ENCODE results near the gene OGA.

Gene OGA

GRCh38 chr10:101780187-101780817, 37.9 kb downstream of the OGA start (continued):
- TF ChIP-seq TCF7L2 (IDR thresholded peaks at IDR 0.05; ENCODE audit: borderline replicate concordance, low read depth, low read length): no peak
- TF ChIP-seq KLF7 (tag by site-specific recombination; IDR thresholded peaks at IDR 0.05; ENCODE audit: borderline replicate concordance): no peak
- TF ChIP-seq ZBTB20 (tag by site-specific recombination; IDR thresholded peaks at IDR 0.05): 0 out of 2 replicates have a peak, but pooled peaks have one; percentile 24
- no peak for TF ChIP-seq ZNF664 (tag by site-specific recombination; IDR thresholded peaks at IDR 0.05)
- no peak for TF ChIP-seq GLI2 (tag by site-specific recombination; IDR thresholded peaks at IDR 0.05; ENCODE audit: borderline replicate concordance, low read depth)
- TF ChIP-seq, protein P1, sequence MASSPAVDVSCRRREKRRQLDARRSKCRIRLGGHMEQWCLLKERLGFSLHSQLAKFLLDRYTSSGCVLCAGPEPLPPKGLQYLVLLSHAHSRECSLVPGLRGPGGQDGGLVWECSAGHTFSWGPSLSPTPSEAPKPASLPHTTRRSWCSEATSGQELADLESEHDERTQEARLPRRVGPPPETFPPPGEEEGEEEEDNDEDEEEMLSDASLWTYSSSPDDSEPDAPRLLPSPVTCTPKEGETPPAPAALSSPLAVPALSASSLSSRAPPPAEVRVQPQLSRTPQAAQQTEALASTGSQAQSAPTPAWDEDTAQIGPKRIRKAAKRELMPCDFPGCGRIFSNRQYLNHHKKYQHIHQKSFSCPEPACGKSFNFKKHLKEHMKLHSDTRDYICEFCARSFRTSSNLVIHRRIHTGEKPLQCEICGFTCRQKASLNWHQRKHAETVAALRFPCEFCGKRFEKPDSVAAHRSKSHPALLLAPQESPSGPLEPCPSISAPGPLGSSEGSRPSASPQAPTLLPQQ (tag by site-specific recombination; IDR thresholded peaks at IDR 0.05): 0 out of 2 replicates have a peak, but pooled peaks have one; percentile 1
- TF ChIP-seq YY1 (tag by site-specific recombination; IDR thresholded peaks at IDR 0.05): 0 out of 2 replicates have a peak, but pooled peaks have one; percentile 2
- TF ChIP-seq ZNF112 (tag by site-specific recombination; IDR thresholded peaks at IDR 0.05): no peak
- TF ChIP-seq ZNF391 (tag by site-specific recombination; IDR thresholded peaks at IDR 0.05; ENCODE audit: borderline replicate concordance, low read depth): no peak; the same call in 1 of the 2 replicates
- TF ChIP-seq KLF1 (tag by site-specific recombination; IDR thresholded peaks at IDR 0.05): no peak
- no peak for TF ChIP-seq YY2 (tag by site-specific recombination; IDR thresholded peaks at IDR 0.05)

GRCh38 chr10:101779544-101780186, 38.6 kb downstream of the OGA start:
- Histone ChIP-seq H3K9me3 (ENCODE audit: control insufficient read depth, insufficient read depth, low read depth, low read length) (no peaks in the 10 kb centered on the region), H3K36me3 (ENCODE audit: control insufficient read depth in 2 of 2, insufficient read depth in 1 of 2, low read length in 2 of 2) (peaks cover 0 to 16% of the 10 kb centered on the region in 2 experiments; a peak in 1 of 3 replicates), H3K4me1 (ENCODE audit: control insufficient read depth, insufficient read depth, low read length) (peaks cover 18% of the 10 kb centered on the region), H3K4me3 (ENCODE audit: low read depth, low read length) (no peak overlapping the region), H3K27ac (ENCODE audit: extremely low read depth, low read depth, low read length) (no peak overlapping the region; the same call in 1 of the 2 replicates)
- CTCF ChIA-PET: interaction anchor here (1.0 to 8.1 kb wide), 10 partner anchors 8 to 566 kb away, joined by 3 to 203 read pairs (median 13); no protein-coding TSS in a partner anchor
- POLR2A ChIA-PET: no interaction called here
- peak; percentile 46; the same call in 1 of the 2 replicates for TF ChIP-seq ZBTB44 (tag by site-specific recombination; IDR thresholded peaks at IDR 0.05)
- TF ChIP-seq ELK4 (IDR thresholded peaks at IDR 0.05; ENCODE audit: borderline replicate concordance, low read depth, low read length): no peak
- TF ChIP-seq ZNF416 (tag by site-specific recombination; IDR thresholded peaks at IDR 0.05): no peak
- TF ChIP-seq ZNF16 (tag by site-specific recombination; IDR thresholded peaks at IDR 0.05; ENCODE audit: low read depth): no peak
- TF ChIP-seq ZBTB48 (tag by site-specific recombination; IDR thresholded peaks at IDR 0.05): 0 out of 2 replicates have a peak, but pooled peaks have one; percentile 49
- no peak for TF ChIP-seq ZNF274 (IDR thresholded peaks at IDR 0.05; ENCODE audit: low read length)
- TF ChIP-seq ZNF274 (tag by site-specific recombination; IDR thresholded peaks at IDR 0.05; ENCODE audit: borderline replicate concordance): no peak
- TF ChIP-seq, protein P2, sequence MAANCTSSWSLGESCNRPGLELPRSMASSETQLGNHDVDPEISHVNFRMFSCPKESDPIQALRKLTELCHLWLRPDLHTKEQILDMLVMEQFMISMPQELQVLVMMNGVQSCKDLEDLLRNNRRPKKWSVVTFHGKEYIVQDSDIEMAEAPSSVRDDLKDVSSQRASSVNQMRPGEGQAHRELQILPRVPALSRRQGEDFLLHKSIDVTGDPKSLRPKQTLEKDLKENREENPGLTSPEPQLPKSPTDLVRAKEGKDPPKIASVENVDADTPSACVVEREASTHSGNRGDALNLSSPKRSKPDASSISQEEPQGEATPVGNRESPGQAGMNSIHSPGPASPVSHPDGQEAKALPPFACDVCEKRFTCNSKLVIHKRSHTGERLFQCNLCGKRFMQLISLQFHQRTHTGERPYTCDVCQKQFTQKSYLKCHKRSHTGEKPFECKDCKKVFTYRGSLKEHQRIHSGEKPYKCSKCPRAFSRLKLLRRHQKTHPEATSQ (tag by site-specific recombination; IDR thresholded peaks at IDR 0.05): no peak
- TF ChIP-seq, protein P3, sequence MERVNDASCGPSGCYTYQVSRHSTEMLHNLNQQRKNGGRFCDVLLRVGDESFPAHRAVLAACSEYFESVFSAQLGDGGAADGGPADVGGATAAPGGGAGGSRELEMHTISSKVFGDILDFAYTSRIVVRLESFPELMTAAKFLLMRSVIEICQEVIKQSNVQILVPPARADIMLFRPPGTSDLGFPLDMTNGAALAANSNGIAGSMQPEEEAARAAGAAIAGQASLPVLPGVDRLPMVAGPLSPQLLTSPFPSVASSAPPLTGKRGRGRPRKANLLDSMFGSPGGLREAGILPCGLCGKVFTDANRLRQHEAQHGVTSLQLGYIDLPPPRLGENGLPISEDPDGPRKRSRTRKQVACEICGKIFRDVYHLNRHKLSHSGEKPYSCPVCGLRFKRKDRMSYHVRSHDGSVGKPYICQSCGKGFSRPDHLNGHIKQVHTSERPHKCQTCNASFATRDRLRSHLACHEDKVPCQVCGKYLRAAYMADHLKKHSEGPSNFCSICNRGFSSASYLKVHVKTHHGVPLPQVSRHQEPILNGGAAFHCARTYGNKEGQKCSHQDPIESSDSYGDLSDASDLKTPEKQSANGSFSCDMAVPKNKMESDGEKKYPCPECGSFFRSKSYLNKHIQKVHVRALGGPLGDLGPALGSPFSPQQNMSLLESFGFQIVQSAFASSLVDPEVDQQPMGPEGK (tag by site-specific recombination; IDR thresholded peaks at IDR 0.05): peak; percentile 73
- TF ChIP-seq ZNF146 (tag by site-specific recombination; IDR thresholded peaks at IDR 0.05): no peak
- peak; percentile 23 for TF ChIP-seq KLF1 (tag by site-specific recombination; IDR thresholded peaks at IDR 0.05)
- no peak for TF ChIP-seq ZNF645 (tag by site-specific recombination; IDR thresholded peaks at IDR 0.05)
- TF ChIP-seq ZNF629 (tag by site-specific recombination; IDR thresholded peaks at IDR 0.05): peak; percentile 37
- no peak for TF ChIP-seq ZNF311 (tag by site-specific recombination; IDR thresholded peaks at IDR 0.05; ENCODE audit: borderline replicate concordance)
- peak; percentile 58 for TF ChIP-seq ZNF394 (tag by site-specific recombination; IDR thresholded peaks at IDR 0.05; ENCODE audit: borderline replicate concordance)
- TF ChIP-seq ZNF660 (tag by site-specific recombination; IDR thresholded peaks at IDR 0.05): peak; percentile 85
- no peak for TF ChIP-seq ZNF366 (tag by site-specific recombination; conservative IDR thresholded peaks at IDR 0.05)
